Measurements from ENCODE around the gene PRCD.

PRCD gene

GRCh38 chr17:76593959-76594358 lies 54.1 kb downstream of the PRCD start:
- TF ChIP-seq CTCF (IDR thresholded peaks at IDR 0.05) = no peak

- TF ChIP-seq CTCF (IDR thresholded peaks at IDR 0.05) = no peak
These were observed 54.8 kb downstream of the PRCD start for GRCh38 chr17:76594690-76595089.
